Mesenchymal stem cell (in vitro differentiated cells and primary cell): ENCODE measurements around the gene MSL1.
A peak's percentile ranks its signal among the peaks of the same experiment; 100 is the strongest.

Experiments
- DNase-seq: peaks from one replicate; pipeline ENCODE4 v3.0.0-alpha.2; 2013
- H2AFZ ChIP-seq: one replicate; pipeline ENCODE4 v1.6.1; 2013; ENCODE audit warnings: low read depth, mild to moderate bottlenecking, control low read depth, inconsistent platforms, low read length, moderate library complexity
- H2AK5ac ChIP-seq: 2 replicates; pipeline ENCODE4 v1.6.1; 2013; ENCODE audit warnings: low read length, moderate library complexity, mild to moderate bottlenecking, inconsistent platforms; ENCODE audit not compliant: severe bottlenecking
- H2BK120ac ChIP-seq: one replicate; pipeline ENCODE4 v1.6.1; 2013; ENCODE audit warnings: low read depth, mild to moderate bottlenecking, inconsistent platforms, low read length, moderate library complexity
- H2BK12ac ChIP-seq, 2 experiments: one replicate each; pipeline ENCODE4 v1.6.1; 2013; ENCODE audit warnings: inconsistent platforms in 2 of 2, low read length in 2 of 2, mild to moderate bottlenecking in 2 of 2, moderate library complexity in 2 of 2, control low read depth in 1 of 2
- H2BK15ac ChIP-seq: one replicate; pipeline ENCODE4 v1.6.1; 2013; ENCODE audit warnings: mild to moderate bottlenecking, low read depth, inconsistent platforms; ENCODE audit not compliant: poor library complexity, severe bottlenecking
- H2BK5ac ChIP-seq: 2 replicates; pipeline ENCODE4 v1.6.1; 2013; ENCODE audit warnings: low read depth, mild to moderate bottlenecking, low read length, control low read depth, inconsistent platforms; ENCODE audit not compliant: poor library complexity, severe bottlenecking
- H3K14ac ChIP-seq, 2 experiments: one replicate each; pipeline ENCODE4 v1.6.1; 2013; ENCODE audit warnings: inconsistent platforms in 2 of 2, low read length in 2 of 2, control low read depth in 1 of 2, mild to moderate bottlenecking in 1 of 2, moderate library complexity in 1 of 2
- H3K18ac ChIP-seq, 2 experiments: one replicate each; pipeline ENCODE4 v1.6.1; 2013; ENCODE audit warnings: inconsistent platforms in 2 of 2, low read length in 2 of 2, control low read depth in 1 of 2, low read depth in 1 of 2, mild to moderate bottlenecking in 1 of 2
- H3K23ac ChIP-seq, 2 experiments: one replicate each; pipeline ENCODE4 v1.6.1; 2013; ENCODE audit warnings: inconsistent platforms in 2 of 2, low read length in 2 of 2, mild to moderate bottlenecking in 2 of 2, moderate library complexity in 2 of 2, control low read depth in 1 of 2
- H3K27ac ChIP-seq: 2 replicates; pipeline ENCODE4 v1.5.1; 2013; ENCODE audit warnings: mild to moderate bottlenecking, moderate library complexity, low read length, control low read depth, inconsistent platforms; ENCODE audit not compliant: poor library complexity, severe bottlenecking
- H3K27me3 ChIP-seq, 2 experiments: 2 replicates each; pipeline versions ENCODE4 v1.6.1 to v1.7.0; 2013; ENCODE audit warnings: low read length in 2 of 2, mild to moderate bottlenecking in 2 of 2, moderate library complexity in 2 of 2, control low read depth in 1 of 2, inconsistent platforms in 1 of 2; ENCODE audit not compliant: control insufficient read depth in 1 of 2, insufficient read depth in 1 of 2
- H3K36me3 ChIP-seq, 2 experiments: 2 replicates each; pipeline versions ENCODE4 v1.6.1 to v1.7.0; 2013; ENCODE audit warnings: low read length in 2 of 2, control low read depth in 1 of 2, inconsistent platforms in 1 of 2, low read depth in 1 of 2, mild to moderate bottlenecking in 1 of 2; ENCODE audit not compliant: insufficient read depth in 2 of 2, control insufficient read depth in 1 of 2
- H3K4ac ChIP-seq, 2 experiments: one replicate each; pipeline ENCODE4 v1.6.1; 2013; ENCODE audit warnings: inconsistent platforms in 2 of 2, low read length in 2 of 2, mild to moderate bottlenecking in 2 of 2, moderate library complexity in 2 of 2, control low read depth in 1 of 2, low read depth in 1 of 2
- H3K4me1 ChIP-seq: 2 replicates; pipeline ENCODE4 v1.6.1; 2013; ENCODE audit warnings: low read depth, low read length, control low read depth; ENCODE audit not compliant: control insufficient read depth, insufficient read depth
- H3K4me2 ChIP-seq: 2 replicates; pipeline ENCODE4 v1.6.1; 2013; ENCODE audit warnings: low read length, mild to moderate bottlenecking, inconsistent platforms; ENCODE audit not compliant: poor library complexity, severe bottlenecking
- H3K4me3 ChIP-seq, 2 experiments: 2 replicates each; pipeline versions ENCODE4 v1.5.1 to v1.7.0; 2013; ENCODE audit warnings: low read length in 2 of 2, mild to moderate bottlenecking in 2 of 2, control low read depth in 1 of 2, low read depth in 1 of 2; ENCODE audit not compliant: insufficient read depth in 1 of 2
- H3K79me1 ChIP-seq: replicated peaks from 2 replicates; pipeline ENCODE4 v1.6.1; 2013; ENCODE audit warnings: mild to moderate bottlenecking, control low read depth, low read length, inconsistent platforms; ENCODE audit not compliant: poor library complexity, severe bottlenecking
- H3K9ac ChIP-seq: 2 replicates; pipeline ENCODE4 v1.7.0; 2013; ENCODE audit warnings: mild to moderate bottlenecking, low read length, moderate library complexity
- H3K9me3 ChIP-seq: 2 replicates; pipeline ENCODE4 v1.7.0; 2013; ENCODE audit warnings: mild to moderate bottlenecking, low read length; ENCODE audit not compliant: control insufficient read depth
- H4K8ac ChIP-seq: one replicate; pipeline ENCODE4 v1.6.1; 2013; ENCODE audit warnings: inconsistent platforms, mild to moderate bottlenecking, low read length, moderate library complexity
- H4K91ac ChIP-seq: one replicate; pipeline ENCODE4 v1.6.1; 2013; ENCODE audit warnings: mild to moderate bottlenecking, low read length, inconsistent platforms
- WGBS: methylation state at CpG from one replicate; pipeline ENCODE4 v1.1.7; 2013; ENCODE audit warnings: mixed read lengths; 5-methylcytosine and 5-hydroxymethylcytosine counted together

MSL1 gene

GRCh38 chr17:40122136-40122998 lies 596 bp downstream of the MSL1 start:
- peak overlapping the region; percentile 93 to 95 for H3K4ac ChIP-seq
- H3K14ac ChIP-seq, result peak overlapping the region; percentile 57 to 98
- H3K4me2 ChIP-seq, result peak overlapping the region; percentile 77
- peak overlapping the region; percentile 99 for H2BK5ac ChIP-seq
- H4K8ac ChIP-seq, result peak overlapping the region; percentile 87
- WGBS, result 0% methylated on average over 25 of the region's 97 CpGs
- peaks cover 16 to 23% of the 10 kb centered on the region in 2 experiments for H3K36me3 ChIP-seq
- peak overlapping the region; percentile 97 for H3K27ac ChIP-seq
- no peak overlapping the region for H2AFZ ChIP-seq
- no peaks in the 10 kb centered on the region for H3K27me3 ChIP-seq
- peak overlapping the region in 1 of 2 experiments; percentile 87 for H3K23ac ChIP-seq
- H3K18ac ChIP-seq, result peak overlapping the region; percentile 95 to 100
- no peak overlapping the region for H2AK5ac ChIP-seq
- H3K9ac ChIP-seq, result peak overlapping the region; percentile 93
- peak overlapping the region in 1 of 2 experiments; percentile 59 for H2BK12ac ChIP-seq
- peak overlapping the region; percentile 95 to 99 for H3K4me3 ChIP-seq
- DNase-seq, result peak; percentile 68
- peak overlapping the region; percentile 98 for H4K91ac ChIP-seq
- H3K4me1 ChIP-seq, result peaks cover 9% of the 10 kb centered on the region
- peak overlapping the region; percentile 96 for H2BK15ac ChIP-seq
- H3K79me1 ChIP-seq, result peaks cover 10% of the 10 kb centered on the region
- no peaks in the 10 kb centered on the region for H3K9me3 ChIP-seq
- H2BK120ac ChIP-seq, result peak overlapping the region; percentile 100

GRCh38 chr17:40122999-40123810 lies 1.4 kb downstream of the MSL1 start:
- peak overlapping the region; percentile 95 to 100 for H3K18ac ChIP-seq
- WGBS, result 1% methylated on average over 35 of the region's 43 CpGs
- peak overlapping the region; percentile 57 to 98 for H3K14ac ChIP-seq
- H3K27me3 ChIP-seq, result no peaks in the 10 kb centered on the region
- H2BK12ac ChIP-seq, result peak overlapping the region; percentile 42 to 59
- peak overlapping the region; percentile 95 to 99 for H3K4me3 ChIP-seq
- H4K8ac ChIP-seq, result peak overlapping the region; percentile 75
- peaks cover 20 to 32% of the 10 kb centered on the region in 2 experiments for H3K36me3 ChIP-seq
- peak; percentile 62 for DNase-seq
- H3K27ac ChIP-seq, result peak overlapping the region; percentile 87
- H3K23ac ChIP-seq, result peak overlapping the region in 1 of 2 experiments; percentile 75
- H3K4me2 ChIP-seq, result peak overlapping the region; percentile 77
- H3K79me1 ChIP-seq, result peaks cover 9% of the 10 kb centered on the region
- peak overlapping the region; percentile 100 for H2BK120ac ChIP-seq
- peak overlapping the region; percentile 99 for H2BK5ac ChIP-seq
- H4K91ac ChIP-seq, result peak overlapping the region; percentile 98
- peaks cover 9% of the 10 kb centered on the region for H3K4me1 ChIP-seq
- H2AK5ac ChIP-seq, result peak overlapping the region; percentile 74
- H3K9ac ChIP-seq, result peak overlapping the region; percentile 93
- H3K4ac ChIP-seq, result peak overlapping the region; percentile 93 to 95
- H2AFZ ChIP-seq, result peak overlapping the region; percentile 18
- no peaks in the 10 kb centered on the region for H3K9me3 ChIP-seq
- peak overlapping the region; percentile 92 for H2BK15ac ChIP-seq

- no peak overlapping the region for H2BK5ac ChIP-seq
- peak overlapping the region; percentile 77 for H3K4me2 ChIP-seq
- peaks cover 9% of the 10 kb centered on the region for H3K79me1 ChIP-seq
- H3K23ac ChIP-seq, result no peak overlapping the region
- peaks cover 24 to 33% of the 10 kb centered on the region in 2 experiments for H3K36me3 ChIP-seq
- peak overlapping the region; percentile 87 for H3K27ac ChIP-seq
- peak overlapping the region in 1 of 2 experiments; percentile 87 for H3K14ac ChIP-seq
- WGBS, result no CpG with 5 or more reads among the region's 2 CpGs
- H2BK15ac ChIP-seq, result no peak overlapping the region
- peak overlapping the region in 1 of 2 experiments; percentile 73 for H3K4ac ChIP-seq
- H3K4me3 ChIP-seq, result peak overlapping the region; percentile 95 to 99
- H3K9me3 ChIP-seq, result no peaks in the 10 kb centered on the region
- no peak overlapping the region for H2BK120ac ChIP-seq
- H2AK5ac ChIP-seq, result no peak overlapping the region
- H4K91ac ChIP-seq, result no peak overlapping the region
- no peaks in the 10 kb centered on the region for H3K27me3 ChIP-seq
- no peak overlapping the region for H4K8ac ChIP-seq
- H3K9ac ChIP-seq, result peak overlapping the region; percentile 93
- no peak overlapping the region for H2AFZ ChIP-seq
- no peak overlapping the region for H3K18ac ChIP-seq
- DNase-seq, result no peak
- H2BK12ac ChIP-seq, result no peak overlapping the region
- peaks cover 9% of the 10 kb centered on the region for H3K4me1 ChIP-seq
Observed at GRCh38 chr17:40123811-40124114, 2.0 kb downstream of the MSL1 start.
